ENCODE measurements around the gene FBXO38. TPM values are rescaled to one million over a fixed set of nuclear protein-coding genes. Genes with fewer than 3 reads are reported as not detected.

FBXO38 gene, protein sequence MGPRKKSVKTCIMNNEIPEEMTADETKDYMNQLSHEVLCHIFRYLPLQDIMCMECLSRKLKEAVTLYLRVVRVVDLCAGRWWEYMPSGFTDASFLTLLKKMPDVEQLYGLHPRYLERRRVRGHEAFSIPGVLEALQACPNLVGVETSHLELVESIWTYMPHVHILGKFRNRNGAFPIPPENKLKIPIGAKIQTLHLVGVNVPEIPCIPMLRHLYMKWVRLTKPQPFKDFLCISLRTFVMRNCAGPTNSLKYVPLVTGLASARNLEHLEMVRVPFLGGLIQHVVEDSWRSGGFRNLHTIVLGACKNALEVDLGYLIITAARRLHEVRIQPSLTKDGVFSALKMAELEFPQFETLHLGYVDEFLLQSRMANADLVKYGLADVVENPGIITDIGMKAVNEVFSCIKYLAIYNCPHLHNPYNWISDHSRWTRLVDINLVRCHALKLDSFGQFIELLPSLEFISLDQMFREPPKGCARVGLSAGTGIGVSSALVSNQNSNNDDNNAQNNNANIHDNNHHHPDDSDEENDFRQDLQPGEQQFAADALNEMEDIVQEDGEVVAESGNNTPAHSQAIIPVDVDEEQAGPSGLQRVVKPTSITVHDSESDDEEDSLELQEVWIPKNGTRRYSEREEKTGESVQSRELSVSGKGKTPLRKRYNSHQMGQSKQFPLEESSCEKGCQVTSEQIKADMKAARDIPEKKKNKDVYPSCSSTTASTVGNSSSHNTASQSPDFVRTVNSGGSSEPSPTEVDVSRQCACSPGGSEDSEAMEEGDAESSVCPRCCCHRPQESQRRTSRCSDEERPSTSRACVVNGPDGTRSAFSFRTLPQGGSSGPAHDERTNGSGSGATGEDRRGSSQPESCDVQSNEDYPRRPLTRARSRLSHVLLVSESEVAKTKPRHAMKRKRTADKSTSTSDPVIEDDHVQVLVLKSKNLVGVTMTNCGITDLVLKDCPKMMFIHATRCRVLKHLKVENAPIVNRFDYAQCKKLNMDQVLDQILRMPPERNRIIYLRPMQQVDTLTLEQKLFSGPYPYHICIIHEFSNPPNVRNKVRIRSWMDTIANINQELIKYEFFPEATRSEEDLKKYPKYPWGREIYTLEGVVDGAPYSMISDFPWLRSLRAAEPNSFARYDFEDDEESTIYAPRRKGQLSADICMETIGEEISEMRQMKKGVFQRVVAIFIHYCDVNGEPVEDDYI
- 62.8 and 79.4 TPM in 2 replicates for total RNA-seq

- DNase-seq (ENCODE audit: low read depth, low spot score): peak; percentile 92
Measured at GRCh38 chr5:148383564-148384379, at the start of gene FBXO38. TSS of gene FBXO38 (plus strand) at chr5:148383958. CDS start at chr5:148394777, 10,819 bp downstream.

DNA sequence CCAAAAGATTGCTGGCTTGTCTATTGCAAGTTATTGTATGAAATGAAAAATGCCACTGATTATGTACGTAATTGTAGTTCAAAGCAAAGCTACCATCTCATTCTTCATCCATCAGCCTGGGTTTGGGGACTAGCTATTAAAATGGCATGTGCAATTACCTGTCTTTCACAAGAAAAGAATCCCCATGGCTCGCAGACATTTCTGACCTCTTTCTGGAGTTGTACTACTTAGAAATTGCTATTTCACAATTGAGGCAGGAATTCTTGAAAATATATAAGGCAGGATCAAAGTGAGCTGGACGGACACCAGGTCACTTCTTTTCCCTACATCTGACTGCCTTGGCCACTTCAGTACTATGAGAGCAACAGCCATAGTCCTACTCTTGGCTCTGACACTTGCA is 48.5 kb upstream of the FBXO38 start, which contains the start of gene SPINK9:
TSS of gene SPINK9 (plus strand) at position 301 of the 400 bp plus-strand sequence. CDS start at position 356, 55 bp downstream.
- no peak for DNase-seq (ENCODE audit: low read depth, low spot score)

DNA sequence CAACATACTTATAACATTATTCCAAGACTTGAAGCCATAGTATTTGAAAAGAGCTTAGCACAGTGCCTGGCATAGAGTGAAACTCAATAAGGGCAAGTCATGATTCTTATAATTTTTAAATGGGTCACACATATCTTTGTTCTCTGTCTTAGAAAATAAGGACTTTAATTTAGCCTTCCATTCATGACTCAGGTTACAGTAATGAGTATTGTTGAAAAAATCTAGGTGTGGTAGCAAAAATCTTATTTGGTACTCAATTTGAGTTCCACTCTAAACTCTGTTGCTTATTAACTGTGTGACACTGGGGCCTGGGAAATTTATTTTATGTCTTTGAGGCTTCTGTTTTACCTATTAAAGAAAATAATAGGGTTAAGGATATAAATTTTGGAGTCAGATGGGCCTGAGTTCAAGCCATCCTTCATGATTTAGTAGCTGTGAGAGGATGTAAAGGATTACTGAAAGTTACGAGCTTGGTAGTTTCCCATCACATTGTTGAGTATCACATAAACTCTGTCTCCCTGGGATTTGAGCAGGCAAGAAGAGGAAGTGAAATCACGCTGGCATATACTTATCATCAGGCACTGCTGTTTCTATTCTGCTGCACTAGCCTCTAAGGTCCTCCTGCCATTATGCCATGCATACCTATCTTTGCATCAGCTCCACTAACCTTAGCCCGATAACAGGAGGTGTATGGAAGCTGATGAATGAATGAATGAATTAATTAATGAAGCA is 46.9 kb upstream of the FBXO38 start:
- no peak for DNase-seq (ENCODE audit: low read depth, low spot score)

GRCh38 chr5:148342371-148343045 is 41.2 kb upstream of the FBXO38 start:
- no peak for DNase-seq (ENCODE audit: low read depth, low spot score)

DNA sequence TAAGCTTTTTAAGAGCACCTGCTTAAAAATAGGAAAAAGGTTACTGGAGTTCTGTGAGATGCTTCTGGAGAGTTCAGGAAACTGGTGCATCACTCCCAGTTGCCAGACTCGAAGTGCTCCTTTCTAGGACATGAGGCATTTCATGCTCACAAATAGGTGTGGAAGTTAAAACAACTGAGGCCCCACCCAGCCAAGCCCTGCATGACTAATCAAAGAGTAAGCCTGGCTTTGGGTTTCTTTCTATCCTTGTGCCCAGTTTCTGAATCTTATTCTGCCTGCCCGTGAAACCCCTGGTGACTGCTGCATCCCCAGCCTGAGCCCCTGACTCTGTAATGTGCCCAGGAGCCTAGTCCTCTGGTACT is 40.7 kb upstream of the FBXO38 start:
- no peak for DNase-seq (ENCODE audit: low read depth, low spot score)

GRCh38 chr5:148343603-148344487 is 39.9 kb upstream of the FBXO38 start:
- no peak for DNase-seq (ENCODE audit: low read depth, low spot score)

DNA sequence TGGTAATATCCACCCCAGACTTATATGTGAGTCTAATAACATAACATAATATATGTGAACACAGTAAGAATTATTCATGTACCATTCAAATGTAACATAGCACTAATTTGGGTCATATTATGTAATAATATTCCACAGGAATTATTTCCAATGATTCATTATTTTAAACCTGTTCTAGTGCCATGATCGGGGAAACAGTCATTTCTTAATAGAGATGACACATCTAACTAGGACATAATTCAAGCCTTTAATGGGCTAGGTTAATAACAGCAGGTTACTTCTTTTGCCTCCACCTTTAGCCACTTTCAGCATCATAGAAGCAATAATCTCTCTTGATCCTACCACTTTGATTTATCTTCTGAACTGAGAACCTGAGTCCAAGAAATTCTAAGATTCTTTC is 36.1 kb upstream of the FBXO38 start:
- no peak for DNase-seq (ENCODE audit: low read depth, low spot score)

GRCh38 chr5:148352696-148353095 is 31.1 kb upstream of the FBXO38 start:
- DNase-seq (ENCODE audit: low read depth, low spot score): no peak

DNA sequence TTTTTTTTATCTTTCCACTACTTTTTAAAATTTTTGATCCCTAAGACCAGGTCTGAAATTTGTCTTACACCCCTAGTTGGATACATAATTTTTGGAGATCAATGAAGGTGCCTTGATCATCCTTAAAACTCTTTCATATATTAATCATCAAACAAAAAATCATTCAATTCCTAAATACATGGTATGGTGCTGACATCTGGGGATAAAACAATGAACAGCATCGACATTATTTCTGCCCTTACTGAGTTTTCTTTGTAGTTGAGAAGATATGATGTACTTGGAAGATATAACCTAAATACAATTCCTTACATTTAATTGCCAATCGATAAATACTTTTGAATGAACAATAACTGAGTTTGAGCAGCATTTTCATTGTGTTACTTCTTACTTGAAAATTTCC is 30.1 kb upstream of the FBXO38 start:
- no peak for DNase-seq (ENCODE audit: low read depth, low spot score)

GRCh38 chr5:148364343-148364742 is 19.4 kb upstream of the FBXO38 start:
- DNase-seq (ENCODE audit: low read depth, low spot score): no peak

DNA sequence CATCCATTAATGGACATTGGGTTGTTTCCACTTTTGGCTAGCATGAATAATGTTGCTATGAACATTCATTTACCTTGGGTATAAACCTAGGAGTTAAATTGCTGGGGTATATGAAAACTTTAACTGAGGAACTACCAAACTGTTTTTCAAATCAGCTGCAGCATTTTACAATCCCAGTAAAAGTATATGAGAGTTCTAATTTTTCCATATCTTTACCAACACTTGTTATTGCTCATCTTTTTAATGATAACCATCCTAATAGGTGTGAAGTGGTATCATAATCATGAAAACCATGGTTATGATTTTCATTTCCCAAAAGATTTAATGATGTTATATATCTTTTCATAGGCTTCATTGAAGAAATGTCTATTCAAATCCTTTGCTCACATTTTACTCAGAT is 15.5 kb upstream of the FBXO38 start:
- DNase-seq (ENCODE audit: low read depth, low spot score): no peak

GRCh38 chr5:148372166-148372725 is 11.5 kb upstream of the FBXO38 start:
- DNase-seq (ENCODE audit: low read depth, low spot score): no peak

GRCh38 chr5:148372893-148373292 is 10.9 kb upstream of the FBXO38 start:
- DNase-seq (ENCODE audit: low read depth, low spot score): no peak

GRCh38 chr5:148374690-148375360 is 8.9 kb upstream of the FBXO38 start:
- no peak for DNase-seq (ENCODE audit: low read depth, low spot score)

GRCh38 chr5:148376198-148376597 is 7.6 kb upstream of the FBXO38 start:
- no peak for DNase-seq (ENCODE audit: low read depth, low spot score)

GRCh38 chr5:148378670-148379069 is 5.1 kb upstream of the FBXO38 start:
- no peak for DNase-seq (ENCODE audit: low read depth, low spot score)

GRCh38 chr5:148379340-148379739 is 4.4 kb upstream of the FBXO38 start:
- peak; percentile 68 for DNase-seq (ENCODE audit: low read depth, low spot score)

DNA sequence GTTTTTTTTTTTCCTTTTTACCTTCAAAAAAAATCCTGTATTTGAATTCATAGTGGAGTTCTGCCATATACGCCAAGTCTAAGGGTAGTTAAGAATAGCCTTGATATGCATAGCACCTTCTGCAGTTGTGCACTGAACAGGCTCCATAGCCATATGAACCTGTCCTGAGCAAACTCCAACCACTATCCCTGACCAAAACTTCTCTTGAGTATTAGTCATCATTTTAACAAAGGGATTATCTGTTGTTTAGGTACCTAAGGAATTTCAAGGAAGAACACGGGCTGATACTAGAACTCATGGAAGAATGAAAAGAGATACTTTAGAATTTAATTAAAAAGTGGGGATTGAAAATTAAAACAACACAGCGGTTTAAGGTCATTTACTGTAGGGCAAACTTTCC is 1.9 kb upstream of the FBXO38 start:
- DNase-seq (ENCODE audit: low read depth, low spot score): no peak
